BJ (cell line): ENCODE measurements around the gene CPA3. TPM values are rescaled to one million over a fixed set of nuclear protein-coding genes. Genes with fewer than 3 reads are reported as not detected.

ENCODE experiments used
- CTCF ChIA-PET: fragments of 350-600 bp; formaldehyde crosslinking; extraction: SDS; loops from one replicate; lab custom pipeline; 2021; ENCODE audit warnings: antibody characterized with exemption, inconsistent platforms; lab: Yijun Ruan, JAX
- POLR2A ChIA-PET: fragments of 300-600 bp; sonication (Branson Sonifier 250); formaldehyde crosslinking; extraction: SDS; loops from one replicate; lab custom pipeline; 2021; ENCODE audit warnings: antibody characterized with exemption; lab: Charles Lee
- DNase-seq: peaks from one replicate; pipeline ENCODE4 v3.0.0-alpha.2; 2011; ENCODE audit warnings: low read depth
- H3K27me3 ChIP-seq: 2 replicates; pipeline ENCODE4 v1.6.0; 2011; ENCODE audit warnings: low read length; ENCODE audit not compliant: control insufficient read depth, insufficient read depth
- H3K36me3 ChIP-seq: 2 replicates; pipeline ENCODE4 v1.5.1; 2011; ENCODE audit warnings: low read length; ENCODE audit not compliant: control insufficient read depth, insufficient read depth
- H3K4me3 ChIP-seq: 2 replicates; pipeline ENCODE4 v1.5.1; 2011; ENCODE audit warnings: low read depth, mild to moderate bottlenecking, control low read depth, low read length
- CTCF ChIP-seq: IDR thresholded peaks from 2 replicates; pipeline ENCODE4 v1.5.1; 2011; ENCODE audit warnings: low read depth, mild to moderate bottlenecking, control low read depth, inconsistent platforms, low read length, moderate library complexity; ENCODE audit not compliant: insufficient read depth
- polyA plus RNA-seq: library from polyadenylated mRNA; depleted of rRNA; stranded (reverse); fragments of >200 nt; gene quantifications from 2 replicates; pipeline ENCODE4 v1.2.3, GENCODE V29; 2011

CPA3 gene
- polyA plus RNA-seq, 1 experiment, result 3.1 TPM

GRCh38 chr3:148906667-148907066 is 41.6 kb downstream of the CPA3 start:
- Histone ChIP-seq H3K36me3 (no peaks in the 10 kb centered on the region), H3K27me3 (no peaks in the 10 kb centered on the region)
- CTCF ChIA-PET, result interaction anchor here (1.8 kb wide), 1 partner anchor 43 kb away, joined by 3 read pairs; no protein-coding TSS in a partner anchor

GRCh38 chr3:148911173-148911572 is 46.1 kb downstream of the CPA3 start:
- no peaks in the 10 kb centered on the region for H3K27me3 ChIP-seq
- TF ChIP-seq CTCF, result no peak
- ChIA-PET POLR2A (no interaction called here), CTCF (interaction anchor here (1.1 kb wide), 1 partner anchor 9 kb away, joined by 4 read pairs; no protein-coding TSS in a partner anchor)
- H3K4me3 ChIP-seq, result no peak overlapping the region
- no peak for DNase-seq
- H3K36me3 ChIP-seq, result no peaks in the 10 kb centered on the region

More at GRCh38 chr3:148906667-148907066, 41.6 kb downstream of the CPA3 start:
- DNase-seq, result no peak
- POLR2A ChIA-PET, result no interaction called here
- H3K4me3 ChIP-seq, result no peak overlapping the region
- no peak for TF ChIP-seq CTCF

DNA sequence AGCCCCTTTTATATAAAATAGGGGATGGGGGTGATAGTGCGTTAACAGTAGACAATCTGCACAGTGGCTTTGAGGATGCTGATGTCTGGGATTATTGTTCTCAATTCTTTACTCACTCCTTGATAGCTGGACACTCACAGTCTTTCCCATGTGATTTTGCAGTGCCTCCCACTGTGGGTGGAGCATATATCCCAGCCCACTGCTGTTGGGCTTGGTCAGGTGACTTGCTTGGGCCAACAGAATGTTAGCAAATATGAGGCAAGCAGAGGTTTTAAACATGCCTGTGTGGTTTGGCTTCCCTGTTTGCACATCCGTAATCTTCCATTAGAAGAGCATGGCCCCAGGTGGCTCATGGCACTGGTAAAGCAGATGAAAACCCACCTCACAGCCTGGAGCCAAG is 46.5 kb downstream of the CPA3 start:
- ChIA-PET CTCF (interaction anchor here (1.1 kb wide), 1 partner anchor 9 kb away, joined by 4 read pairs; no protein-coding TSS in a partner anchor), POLR2A (no interaction called here)
- no peaks in the 10 kb centered on the region for H3K36me3 ChIP-seq
- H3K27me3 ChIP-seq, result no peaks in the 10 kb centered on the region
- no peak for TF ChIP-seq CTCF
- DNase-seq, result no peak
- H3K4me3 ChIP-seq, result no peak overlapping the region

GRCh38 chr3:148914936-148915690 is 50.0 kb downstream of the CPA3 start:
- TF ChIP-seq CTCF, result no peak
- no peak overlapping the region for H3K4me3 ChIP-seq
- no peaks in the 10 kb centered on the region for H3K36me3 ChIP-seq
- no peak for DNase-seq
- no peaks in the 10 kb centered on the region for H3K27me3 ChIP-seq
- CTCF ChIA-PET, result interaction anchor here (0.6 kb wide), 1 partner anchor 347 kb away, joined by 3 read pairs; no protein-coding TSS in a partner anchor
- POLR2A ChIA-PET, result no interaction called here

GRCh38 chr3:148916132-148916531 is 51.0 kb downstream of the CPA3 start:
- POLR2A ChIA-PET, result interaction anchor here (0.6 kb wide), 1 partner anchor 14 kb away, joined by 4 read pairs; no protein-coding TSS in a partner anchor
- TF ChIP-seq CTCF, result no peak
- Histone ChIP-seq H3K36me3 (no peaks in the 10 kb centered on the region), H3K4me3 (no peak overlapping the region), H3K27me3 (no peaks in the 10 kb centered on the region)
- DNase-seq, result no peak
- CTCF ChIA-PET, result interaction anchor here (0.9 kb wide), 1 partner anchor 27 kb away, joined by 3 read pairs; no protein-coding TSS in a partner anchor
